IMR-90 (cell line): ENCODE measurements around the gene XPA. TPM values are rescaled to one million over a fixed set of nuclear protein-coding genes. Genes with fewer than 3 reads are reported as not detected.

ENCODE experiments used
- ATAC-seq: fragments of 200-7000 bp; cut with Tn5 transposase; 2 replicates; pipeline ENCODE4 v1.9.1; 2020; ENCODE audit warnings: low read depth, mild to moderate bottlenecking, moderate library complexity
- BruUV-seq: library from RNA; stranded (reverse); fragments of 400-500 nt; replicated peaks from 2 replicates; lab custom pipeline; 2021; lab: Mats Ljungman, UMichigan
- CTCF ChIA-PET: fragments of 300-600 bp; formaldehyde crosslinking; extraction: SDS; loops from one replicate; lab custom pipeline; 2021; ENCODE audit warnings: antibody characterized with exemption; lab: Yijun Ruan, JAX
- POLR2A ChIA-PET: fragments of 300-600 bp; sonication (Branson Sonifier 250); formaldehyde crosslinking; loops from one replicate; lab custom pipeline; 2022; ENCODE audit warnings: antibody characterized with exemption; ENCODE audit not compliant: unreplicated experiment; lab: Charles Lee
- DNase-seq: peaks from one replicate; pipeline ENCODE4 v3.0.0; 2013
- H2AFZ ChIP-seq: replicated peaks from 2 replicates; pipeline ENCODE3; 2013; ENCODE audit warnings: low read length, mild to moderate bottlenecking; ENCODE audit not compliant: poor library complexity
- H2AK5ac ChIP-seq: 2 replicates; pipeline ENCODE4 v1.6.1; 2013; ENCODE audit warnings: low read depth, low read length, inconsistent platforms
- H2AK9ac ChIP-seq: replicated peaks from 2 replicates; pipeline ENCODE3; 2013; ENCODE audit warnings: mild to moderate bottlenecking, low read depth, low read length, moderate library complexity; ENCODE audit not compliant: poor library complexity
- H2BK120ac ChIP-seq: 2 replicates; pipeline ENCODE4 v1.6.1; 2013; ENCODE audit warnings: low read depth, low read length, inconsistent platforms
- H2BK15ac ChIP-seq: 3 replicates; pipeline ENCODE4 v1.6.1; 2013; ENCODE audit warnings: low read depth, low read length, inconsistent platforms
- H2BK20ac ChIP-seq: 2 replicates; pipeline ENCODE4 v1.6.1; 2013; ENCODE audit warnings: low read depth, mild to moderate bottlenecking, inconsistent platforms, low read length, moderate library complexity
- H2BK5ac ChIP-seq: 2 replicates; pipeline ENCODE4 v1.6.1; 2013; ENCODE audit warnings: mild to moderate bottlenecking, low read depth, low read length, inconsistent platforms; ENCODE audit not compliant: poor library complexity, severe bottlenecking
- H3K14ac ChIP-seq: replicated peaks from 2 replicates; pipeline ENCODE4 v1.6.1; 2013; ENCODE audit warnings: low read depth, low read length, inconsistent platforms
- H3K18ac ChIP-seq: 2 replicates; pipeline ENCODE4 v1.6.1; 2013; ENCODE audit warnings: low read depth, low read length, control low read depth
- H3K23ac ChIP-seq: 2 replicates; pipeline ENCODE4 v1.6.1; 2013; ENCODE audit warnings: low read depth, low read length, inconsistent platforms
- H3K27ac ChIP-seq: 2 replicates; pipeline ENCODE4 v1.5.1; 2013; ENCODE audit warnings: mild to moderate bottlenecking, control low read depth, low read length; ENCODE audit not compliant: insufficient read depth
- H3K27me3 ChIP-seq: 2 replicates; pipeline ENCODE4 v1.6.1; 2013; ENCODE audit warnings: low read length; ENCODE audit not compliant: control insufficient read depth, insufficient read depth
- H3K36me3 ChIP-seq: 2 replicates; pipeline ENCODE4 v1.6.1; 2013; ENCODE audit warnings: low read length, mixed read lengths; ENCODE audit not compliant: control insufficient read depth, insufficient read depth
- H3K4ac ChIP-seq: 2 replicates; pipeline ENCODE4 v1.6.1; 2013; ENCODE audit warnings: low read depth, low read length, inconsistent platforms
- H3K4me1 ChIP-seq: 2 replicates; pipeline ENCODE4 v1.6.1; 2013; ENCODE audit warnings: low read length, mixed read lengths; ENCODE audit not compliant: control insufficient read depth, insufficient read depth
- H3K4me2 ChIP-seq: 2 replicates; pipeline ENCODE4 v1.6.1; 2013; ENCODE audit warnings: low read depth, mild to moderate bottlenecking, control low read depth, low read length, moderate library complexity
- H3K4me3 ChIP-seq: 2 replicates; pipeline ENCODE4 v1.5.1; 2013; ENCODE audit warnings: low read depth, mild to moderate bottlenecking, control low read depth, low read length, moderate library complexity; ENCODE audit not compliant: insufficient read depth
- H3K56ac ChIP-seq: 2 replicates; pipeline ENCODE4 v1.6.1; 2013; ENCODE audit warnings: low read length, inconsistent platforms; ENCODE audit not compliant: insufficient read depth; ENCODE audit errors: extremely low read depth
- H3K79me1 ChIP-seq, 2 experiments: 2 replicates each; pipeline ENCODE4 v1.6.1; 2013; ENCODE audit warnings: low read length in 2 of 2, inconsistent platforms in 1 of 2, low read depth in 1 of 2
- H3K9ac ChIP-seq: 2 replicates; pipeline ENCODE4 v1.6.1; 2013; ENCODE audit warnings: low read depth, low read length, control low read depth
- H3K9me1 ChIP-seq: 2 replicates; pipeline ENCODE4 v1.6.1; 2013; ENCODE audit warnings: low read length, inconsistent platforms; ENCODE audit not compliant: insufficient read depth
- H3K9me3 ChIP-seq: 2 replicates; pipeline ENCODE4 v1.6.1; 2013; ENCODE audit warnings: low read length; ENCODE audit not compliant: control insufficient read depth, insufficient read depth
- H4K20me1 ChIP-seq: 2 replicates; pipeline ENCODE4 v1.6.1; 2013; ENCODE audit warnings: low read length, inconsistent platforms; ENCODE audit not compliant: insufficient read depth
- H4K5ac ChIP-seq: 2 replicates; pipeline ENCODE4 v1.6.1; 2013; ENCODE audit warnings: mild to moderate bottlenecking, low read depth, low read length, control low read depth
- H4K8ac ChIP-seq, 2 experiments: 2 replicates each; pipeline ENCODE4 v1.6.1; 2013; ENCODE audit warnings: low read depth in 2 of 2, low read length in 2 of 2, control low read depth in 1 of 2, inconsistent platforms in 1 of 2
- H4K91ac ChIP-seq: 2 replicates; pipeline ENCODE4 v1.6.1; 2013; ENCODE audit warnings: low read depth, low read length, inconsistent platforms; ENCODE audit not compliant: insufficient read depth
- BHLHE40 ChIP-seq: fragments of 150-350 bp; IDR thresholded peaks from 2 replicates; pipeline ENCODE4 v1.6.1; 2016; ENCODE audit warnings: mild to moderate bottlenecking, low read depth, low read length
- CEBPB ChIP-seq: IDR thresholded peaks from 2 replicates; pipeline ENCODE4 v1.6.1; 2012; ENCODE audit warnings: low read depth, low read length, improper control_type of control experiment
- CHD1 ChIP-seq: IDR thresholded peaks from 2 replicates; pipeline ENCODE4 v1.6.1; 2012; ENCODE audit warnings: low read depth, low read length, improper control_type of control experiment
- CTCF ChIP-seq: conservative IDR thresholded peaks from 2 replicates; pipeline ENCODE4 v1.5.1; 2012; ENCODE audit warnings: mild to moderate bottlenecking, low read depth, low read length, improper control_type of control experiment
- ELK1 ChIP-seq: fragments of 150-350 bp; IDR thresholded peaks from 2 replicates; pipeline ENCODE4 v1.6.1; 2016; ENCODE audit warnings: low read depth, mild to moderate bottlenecking, low read length, moderate library complexity, borderline replicate concordance
- FOS ChIP-seq: fragments of 150-350 bp; IDR thresholded peaks from 2 replicates; pipeline ENCODE4 v1.6.1; 2016; ENCODE audit warnings: low read depth, low read length
- MAFK ChIP-seq: IDR thresholded peaks from 2 replicates; pipeline ENCODE4 v1.6.1; 2012; ENCODE audit warnings: low read depth, low read length, improper control_type of control experiment
- MAZ ChIP-seq: IDR thresholded peaks from 2 replicates; pipeline ENCODE4 v1.6.1; 2012; ENCODE audit warnings: low read depth, mild to moderate bottlenecking, low read length, improper control_type of control experiment, moderate library complexity, borderline replicate concordance
- MXI1 ChIP-seq: IDR thresholded peaks from 2 replicates; pipeline ENCODE4 v1.6.1; 2012; ENCODE audit warnings: low read depth, mild to moderate bottlenecking, low read length, moderate library complexity, borderline replicate concordance
- NFE2L2 ChIP-seq: fragments of 150-350 bp; IDR thresholded peaks from 2 replicates; pipeline ENCODE4 v1.6.1; 2016; ENCODE audit warnings: low read depth, mild to moderate bottlenecking, low read length
- POLR2A ChIP-seq: IDR thresholded peaks from 2 replicates; pipeline ENCODE4 v1.6.1; 2012; ENCODE audit warnings: mild to moderate bottlenecking, low read depth, low read length
- RCOR1 ChIP-seq: IDR thresholded peaks from 2 replicates; pipeline ENCODE4 v1.6.1; 2012; ENCODE audit warnings: mild to moderate bottlenecking, low read length, improper control_type of control experiment; ENCODE audit not compliant: insufficient replicate concordance
- RFX5 ChIP-seq: IDR thresholded peaks from 2 replicates; pipeline ENCODE4 v1.8.0; 2012; ENCODE audit warnings: low read depth, mild to moderate bottlenecking, low read length, moderate library complexity
- SMC3 ChIP-seq: fragments of 150-350 bp; IDR thresholded peaks from 2 replicates; pipeline ENCODE4 v1.6.1; 2016; ENCODE audit warnings: low read depth, mild to moderate bottlenecking, antibody characterized with exemption, low read length, moderate library complexity
- USF2 ChIP-seq: fragments of 150-350 bp; IDR thresholded peaks from 2 replicates; pipeline ENCODE4 v1.6.1; 2017; ENCODE audit warnings: mild to moderate bottlenecking, antibody characterized with exemption, low read length, low read depth
- WGBS, 2 experiments: methylation state at CpG; one replicate each; pipeline versions ENCODE4 v1.1.5 to v1.1.7; 2013; ENCODE audit warnings: missing lambda C conversion rate in 2 of 2; ENCODE audit not compliant: insufficient read length in 1 of 2; ENCODE audit errors: extremely low coverage in 2 of 2; 5-methylcytosine and 5-hydroxymethylcytosine counted together
- dilution Hi-C: fragments of 300-500 bp; cut with HindIII; formaldehyde crosslinking; loops from one replicate; pipeline ENCODE4 v1.14.3; 2018; ENCODE audit warnings: low sequenced_read_pairs; ENCODE audit not compliant: unreplicated experiment
- in situ Hi-C: fragments of 300-500 bp; cut with MboI; formaldehyde crosslinking; loops from 3 replicates; pipeline ENCODE4 v1.14.3; 2019; ENCODE audit warnings: low sequenced_read_pairs, inconsistent platforms, mixed read lengths
- intact Hi-C: fragments of 100-400 bp; cut with micrococcal nuclease; formaldehyde crosslinking; loops from 2 replicates; pipeline ENCODE4 v1.10.0; 2022
- polyA plus RNA-seq, 3 experiments: library from polyadenylated mRNA; depleted of rRNA; stranded (reverse); fragments of >200 nt; gene quantifications; 2 replicates each; pipeline ENCODE4 v1.2.3, GENCODE V29; 2012; ENCODE audit warnings: low replicate concordance in 1 of 3
- total RNA-seq: library from RNA; depleted of rRNA; stranded (reverse); fragments of >200 nt; gene quantifications from 2 replicates; pipeline ENCODE4 v1.2.3, GENCODE V29; 2012

The XPA gene
- total and polyA plus RNA-seq, 2 of the 4 experiments (the other 2 are of a cell fraction) = 1.4 to 2.2 TPM

- no peak overlapping the region for H3K9ac ChIP-seq
- H2BK5ac ChIP-seq = no peak overlapping the region
- 0 out of 2 replicates have a peak, but pooled peaks cover 3% of the 10 kb centered on the region for H3K9me1 ChIP-seq
- H3K23ac ChIP-seq = no peak overlapping the region
- no peak overlapping the region for H4K5ac ChIP-seq
- H4K8ac ChIP-seq = no peak overlapping the region
- no CpG with 5 or more reads among the region's 3 CpGs for WGBS, 2 experiments
- no peaks in the 10 kb centered on the region for H3K9me3 ChIP-seq
- no peak overlapping the region for H3K4me3 ChIP-seq
- H3K18ac ChIP-seq = no peak overlapping the region
- ChIA-PET CTCF (interaction anchor here (1.0 kb wide), 1 partner anchor 187 kb away, joined by 7 read pairs; no protein-coding TSS in a partner anchor), POLR2A (interaction anchor here (0.6 kb wide), 1 partner anchor 9 kb away, joined by 3 read pairs; no protein-coding TSS in a partner anchor)
- no peak overlapping the region for H3K4ac ChIP-seq
- ATAC-seq = peak; percentile 55
- H3K27me3 ChIP-seq = peaks cover 8% of the 10 kb centered on the region
- no peak overlapping the region for H3K27ac ChIP-seq
- no peak overlapping the region for H3K4me2 ChIP-seq
- H3K36me3 ChIP-seq = no peaks in the 10 kb centered on the region
- no peak overlapping the region for H3K14ac ChIP-seq
- H3K79me1 ChIP-seq = no peaks in the 10 kb centered on the region
- no peak overlapping the region for H2AK9ac ChIP-seq
- no peak overlapping the region for H2BK20ac ChIP-seq
- no peak overlapping the region for H3K56ac ChIP-seq
- BruUV-seq = no TSS peak
- dilution Hi-C loops (no loop called here), intact Hi-C loops (loop anchor here (10.0 kb wide), 1 partner anchor 550 kb away; no protein-coding TSS in a partner anchor), in situ Hi-C loops (loop anchor here (5.0 kb wide), 1 partner anchor 188 kb away; no protein-coding TSS in a partner anchor)
- peak; percentile 56 for DNase-seq
- H2BK15ac ChIP-seq = no peak overlapping the region
- H2AK5ac ChIP-seq = no peak overlapping the region
- H4K91ac ChIP-seq = no peak overlapping the region
- H3K4me1 ChIP-seq = no peaks in the 10 kb centered on the region; the same call in 1 of the 2 replicates
- no peaks in the 10 kb centered on the region for H4K20me1 ChIP-seq
- H2AFZ ChIP-seq = peak overlapping the region; percentile 51
- TF ChIP-seq FOS (no peak), ELK1 (no peak), RFX5 (no peak), POLR2A (no peak), CEBPB (no peak), RCOR1 (no peak), USF2 (no peak), CTCF (no peak), BHLHE40 (no peak), CHD1 (no peak), NFE2L2 (no peak), MAZ (no peak), MXI1 (no peak), SMC3 (no peak), MAFK (no peak)
- peak overlapping the region; percentile 39 for H2BK120ac ChIP-seq
These were observed 17.3 kb upstream of the XPA start for GRCh38 chr9:97714435-97714834.
